GM23338 (cell line): ENCODE measurements around the gene KCNB1. TPM values are rescaled to one million over a fixed set of nuclear protein-coding genes. Genes with fewer than 3 reads are reported as not detected.

Experiments
- ATAC-seq: fragments of 200-7000 bp; cut with Tn5 transposase; 3 replicates; pipeline ENCODE4 v1.9.1; 2020
- DNase-seq: peaks from one replicate; pipeline ENCODE4 v3.0.0-alpha.2; 2015; ENCODE audit warnings: low spot score
- H2AFZ ChIP-seq: fragments of 200-600 bp; sonication (generic); 2 replicates; pipeline ENCODE4 v1.8.0; 2016; ENCODE audit warnings: antibody characterized with exemption, mild to moderate bottlenecking, moderate library complexity
- H3F3A ChIP-seq: fragments of 200-600 bp; sonication (generic); replicated peaks from 2 replicates; pipeline ENCODE4 v1.8.0; 2017; ENCODE audit warnings: antibody characterized with exemption, mixed run types, low read depth
- H3K27ac ChIP-seq: fragments of 200-600 bp; sonication (generic); 2 replicates; pipeline ENCODE4 v1.6.1; 2016; ENCODE audit warnings: low read depth
- H3K27me3 ChIP-seq: fragments of 200-600 bp; sonication (generic); 2 replicates; pipeline ENCODE4 v1.8.0; 2016; ENCODE audit warnings: mild to moderate bottlenecking, mixed run types, moderate library complexity; ENCODE audit not compliant: insufficient read depth
- H3K36me3 ChIP-seq: fragments of 200-600 bp; sonication (generic); 2 replicates; pipeline ENCODE4 v1.8.0; 2016; ENCODE audit warnings: mild to moderate bottlenecking; ENCODE audit not compliant: insufficient read depth
- H3K4me1 ChIP-seq: fragments of 200-600 bp; sonication (generic); 2 replicates; pipeline ENCODE4 v1.8.0; 2016; ENCODE audit warnings: mild to moderate bottlenecking, moderate library complexity; ENCODE audit not compliant: insufficient read depth
- H3K4me2 ChIP-seq: fragments of 200-600 bp; sonication (generic); 2 replicates; pipeline ENCODE4 v1.7.1; 2017; ENCODE audit warnings: mixed run types
- H3K4me3 ChIP-seq: fragments of 200-600 bp; sonication (generic); 2 replicates; pipeline ENCODE4 v1.6.1; 2016; ENCODE audit warnings: mixed run types
- H3K79me2 ChIP-seq: fragments of 200-600 bp; sonication (generic); replicated peaks from 2 replicates; pipeline ENCODE4 v1.8.0; 2017; ENCODE audit warnings: mild to moderate bottlenecking; ENCODE audit not compliant: insufficient read depth
- H3K9me2 ChIP-seq: fragments of 200-600 bp; sonication (generic); 2 replicates; pipeline ENCODE4 v1.8.0; 2017; ENCODE audit not compliant: insufficient read depth
- H4K20me1 ChIP-seq: fragments of 200-600 bp; sonication (generic); replicated peaks from 2 replicates; pipeline ENCODE4 v1.8.0; 2017; ENCODE audit warnings: mild to moderate bottlenecking; ENCODE audit not compliant: insufficient read depth
- H3K27ac Mint-ChIP-seq: 2 replicates; pipeline ENCODE4 v1.8.0; 2020; ENCODE audit warnings: inconsistent platforms, mild to moderate bottlenecking, moderate library complexity, mixed read lengths
- H3K27me3 Mint-ChIP-seq: 3 replicates; pipeline ENCODE4 v1.8.0; 2022; ENCODE audit warnings: low read depth, mild to moderate bottlenecking, moderate library complexity, mixed read lengths, inconsistent platforms; ENCODE audit not compliant: insufficient read depth, poor library complexity
- H3K36me3 Mint-ChIP-seq: 3 replicates; pipeline ENCODE4 v1.8.0; 2021; ENCODE audit warnings: low read depth, mild to moderate bottlenecking, inconsistent platforms, moderate library complexity, mixed read lengths
- H3K4me1 Mint-ChIP-seq: 3 replicates; pipeline ENCODE4 v1.8.0; 2020; ENCODE audit warnings: mild to moderate bottlenecking, inconsistent platforms, mixed read lengths
- H3K4me3 Mint-ChIP-seq: 3 replicates; pipeline ENCODE4 v1.8.0; 2021; ENCODE audit warnings: moderate library complexity, mild to moderate bottlenecking, inconsistent platforms, mixed read lengths
- H3K9me3 Mint-ChIP-seq: 3 replicates; pipeline ENCODE4 v1.8.0; 2020; ENCODE audit warnings: moderate library complexity, mild to moderate bottlenecking, inconsistent platforms, mixed read lengths
- EZH2phosphoT487 ChIP-seq: fragments of 200-600 bp; sonication (generic); IDR thresholded peaks from one replicate; pipeline ENCODE4 v1.8.1; 2018; ENCODE audit warnings: antibody characterized with exemption; ENCODE audit not compliant: unreplicated experiment
- JUNB ChIP-seq: IDR thresholded peaks from one replicate; pipeline ENCODE4 v1.6.1; 2016; ENCODE audit warnings: antibody characterized with exemption; ENCODE audit not compliant: unreplicated experiment
- NANOG ChIP-seq: IDR thresholded peaks from 2 replicates; pipeline ENCODE4 v1.6.1; 2016; ENCODE audit warnings: antibody characterized with exemption, borderline replicate concordance
- POLR2AphosphoS5 ChIP-seq: IDR thresholded peaks from 2 replicates; pipeline ENCODE4 v1.6.1; 2016; ENCODE audit warnings: antibody characterized with exemption, low read depth
- STAT1 ChIP-seq: IDR thresholded peaks from one replicate; pipeline ENCODE4 v1.6.1; 2016; ENCODE audit warnings: antibody characterized with exemption; ENCODE audit not compliant: unreplicated experiment
- ZNF331 ChIP-seq: fragments of 250-450 bp; sonication (Bioruptor Pico); IDR thresholded peaks from 2 replicates; pipeline ENCODE4 v1.5.0; 2020; ENCODE audit warnings: low read depth, mild to moderate bottlenecking, moderate library complexity
- polyA plus RNA-seq: library from polyadenylated mRNA; unstranded; fragments of >200 nt; fragmentation: Nextera tagmentation; extraction: Ambion mirVana; gene quantifications from 2 replicates; pipeline ENCODE4 v1.2.1, GENCODE V29; 2016
- total RNA-seq: library from RNA; depleted of rRNA; stranded (reverse); fragments of >200 nt; shearing (Covaris generic); gene quantifications from 2 replicates; pipeline ENCODE4 v1.2.3, GENCODE V29; 2014
- TF ChIP-seq, protein P1 (sequence below): IDR thresholded peaks from 2 replicates; pipeline ENCODE4 v1.6.1; 2016; ENCODE audit warnings: antibody characterized with exemption
- TF ChIP-seq, protein P2 (sequence below): IDR thresholded peaks from one replicate; pipeline ENCODE4 v1.6.1; 2018; ENCODE audit warnings: antibody characterized with exemption; ENCODE audit not compliant: unreplicated experiment
- TF ChIP-seq, protein P3 (sequence below): fragments of 250-450 bp; sonication (Bioruptor Pico); IDR thresholded peaks from 2 replicates; pipeline ENCODE4 v1.5.0; 2020; ENCODE audit warnings: mild to moderate bottlenecking, moderate library complexity
- TF ChIP-seq, protein P4 (sequence below), 2 experiments: fragments of 200-600 bp in 1 of 2; sonication (generic) in 1 of 2; conservative IDR thresholded peaks; 2 replicates each; pipeline versions ENCODE4 v1.5.1 to v1.6.1; 2016 to 2017; ENCODE audit warnings: antibody characterized with exemption in 2 of 2, low read depth in 2 of 2, mild to moderate bottlenecking in 2 of 2, moderate library complexity in 1 of 2

KCNB1 gene
- total and polyA plus RNA-seq, 2 experiments from 2014 or later, result 0.28 to 0.29 TPM

DNA sequence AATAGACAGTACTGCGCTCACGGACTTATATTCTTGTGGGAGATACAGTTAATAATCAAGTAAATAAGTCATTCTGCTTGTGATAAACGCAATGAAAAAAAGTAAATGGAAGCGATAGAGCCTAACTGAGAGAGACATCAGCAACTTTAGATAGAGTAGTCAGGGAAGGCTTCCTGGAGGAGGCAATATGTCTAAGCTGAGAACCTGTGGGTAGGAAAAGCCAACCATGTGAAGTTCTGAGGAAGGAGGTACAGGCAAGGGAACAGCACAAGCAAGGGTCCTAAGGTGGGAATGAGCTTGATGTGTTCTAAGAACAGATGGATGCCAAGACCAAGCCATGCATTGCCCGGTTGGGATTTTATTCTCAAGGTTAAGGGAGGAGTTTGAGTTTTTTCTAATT, 7.2 kb upstream of the KCNB1 start:
- Histone ChIP-seq H3K27me3 (peaks cover 17% of the 10 kb centered on the region), H3K27ac (no peak overlapping the region), H3K4me3 (no peak overlapping the region), H3K9me2 (no peaks in the 10 kb centered on the region), H3K4me1 (no peaks in the 10 kb centered on the region), H2AFZ (no peak overlapping the region), H3F3A (no peaks in the 10 kb centered on the region), H4K20me1 (no peaks in the 10 kb centered on the region; the same call in 1 of the 2 replicates), H3K79me2 (no peaks in the 10 kb centered on the region), H3K4me2 (no peak overlapping the region), H3K36me3 (no peaks in the 10 kb centered on the region)
- no peaks in the 10 kb centered on the region for H3K36me3 Mint-ChIP-seq
- peaks cover 2% of the 10 kb centered on the region; the same call in 1 of the 3 replicates for H3K4me1 Mint-ChIP-seq
- ATAC-seq (no peak), DNase-seq (no peak)
- no peak overlapping the region for H3K4me3 Mint-ChIP-seq
- no peak for TF ChIP-seq EZH2phosphoT487
- no peak for TF ChIP-seq POLR2AphosphoS5
- TF ChIP-seq STAT1, result no peak
- TF ChIP-seq, protein P1, sequence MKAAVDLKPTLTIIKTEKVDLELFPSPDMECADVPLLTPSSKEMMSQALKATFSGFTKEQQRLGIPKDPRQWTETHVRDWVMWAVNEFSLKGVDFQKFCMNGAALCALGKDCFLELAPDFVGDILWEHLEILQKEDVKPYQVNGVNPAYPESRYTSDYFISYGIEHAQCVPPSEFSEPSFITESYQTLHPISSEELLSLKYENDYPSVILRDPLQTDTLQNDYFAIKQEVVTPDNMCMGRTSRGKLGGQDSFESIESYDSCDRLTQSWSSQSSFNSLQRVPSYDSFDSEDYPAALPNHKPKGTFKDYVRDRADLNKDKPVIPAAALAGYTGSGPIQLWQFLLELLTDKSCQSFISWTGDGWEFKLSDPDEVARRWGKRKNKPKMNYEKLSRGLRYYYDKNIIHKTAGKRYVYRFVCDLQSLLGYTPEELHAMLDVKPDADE, result no peak
- TF ChIP-seq, protein P2, sequence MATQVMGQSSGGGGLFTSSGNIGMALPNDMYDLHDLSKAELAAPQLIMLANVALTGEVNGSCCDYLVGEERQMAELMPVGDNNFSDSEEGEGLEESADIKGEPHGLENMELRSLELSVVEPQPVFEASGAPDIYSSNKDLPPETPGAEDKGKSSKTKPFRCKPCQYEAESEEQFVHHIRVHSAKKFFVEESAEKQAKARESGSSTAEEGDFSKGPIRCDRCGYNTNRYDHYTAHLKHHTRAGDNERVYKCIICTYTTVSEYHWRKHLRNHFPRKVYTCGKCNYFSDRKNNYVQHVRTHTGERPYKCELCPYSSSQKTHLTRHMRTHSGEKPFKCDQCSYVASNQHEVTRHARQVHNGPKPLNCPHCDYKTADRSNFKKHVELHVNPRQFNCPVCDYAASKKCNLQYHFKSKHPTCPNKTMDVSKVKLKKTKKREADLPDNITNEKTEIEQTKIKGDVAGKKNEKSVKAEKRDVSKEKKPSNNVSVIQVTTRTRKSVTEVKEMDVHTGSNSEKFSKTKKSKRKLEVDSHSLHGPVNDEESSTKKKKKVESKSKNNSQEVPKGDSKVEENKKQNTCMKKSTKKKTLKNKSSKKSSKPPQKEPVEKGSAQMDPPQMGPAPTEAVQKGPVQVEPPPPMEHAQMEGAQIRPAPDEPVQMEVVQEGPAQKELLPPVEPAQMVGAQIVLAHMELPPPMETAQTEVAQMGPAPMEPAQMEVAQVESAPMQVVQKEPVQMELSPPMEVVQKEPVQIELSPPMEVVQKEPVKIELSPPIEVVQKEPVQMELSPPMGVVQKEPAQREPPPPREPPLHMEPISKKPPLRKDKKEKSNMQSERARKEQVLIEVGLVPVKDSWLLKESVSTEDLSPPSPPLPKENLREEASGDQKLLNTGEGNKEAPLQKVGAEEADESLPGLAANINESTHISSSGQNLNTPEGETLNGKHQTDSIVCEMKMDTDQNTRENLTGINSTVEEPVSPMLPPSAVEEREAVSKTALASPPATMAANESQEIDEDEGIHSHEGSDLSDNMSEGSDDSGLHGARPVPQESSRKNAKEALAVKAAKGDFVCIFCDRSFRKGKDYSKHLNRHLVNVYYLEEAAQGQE, result no peak
- TF ChIP-seq JUNB, result no peak
- TF ChIP-seq ZNF331 (CRISPR knock-in tag), result no peak
- TF ChIP-seq NANOG, result no peak
- H3K27me3 Mint-ChIP-seq, result peaks cover 6% of the 10 kb centered on the region
- no peak overlapping the region for H3K27ac Mint-ChIP-seq
- H3K9me3 Mint-ChIP-seq, result peaks cover 9% of the 10 kb centered on the region; the same call in 1 of the 3 replicates

DNA sequence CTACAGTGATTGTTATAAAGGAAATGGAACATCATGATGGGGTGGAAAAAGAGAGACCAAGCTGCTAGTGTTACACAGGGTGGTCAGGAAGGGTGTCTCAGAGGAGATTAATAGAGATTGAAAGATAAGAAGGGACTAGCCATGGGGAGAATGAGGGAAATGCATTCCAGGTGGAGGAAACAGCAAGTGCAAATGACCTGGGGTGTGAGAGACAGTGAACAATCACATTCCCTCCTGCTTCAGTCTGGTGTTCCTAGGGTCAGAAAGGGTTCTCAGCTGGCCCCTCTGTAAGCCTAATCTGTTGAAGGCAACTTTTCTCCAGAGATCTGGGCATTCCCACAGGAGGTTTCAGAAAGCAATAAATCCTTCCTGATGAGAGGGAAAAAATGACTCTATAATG, 3.6 kb upstream of the KCNB1 start:
- peaks cover 23% of the 10 kb centered on the region for H3K27me3 Mint-ChIP-seq
- no peak for ATAC-seq

More for the DNA sequence above, 3.6 kb upstream of the KCNB1 start:
- peaks cover 5% of the 10 kb centered on the region; the same call in 1 of the 3 replicates for H3K36me3 Mint-ChIP-seq
- H3K79me2 ChIP-seq, result no peaks in the 10 kb centered on the region
- H3K4me2 ChIP-seq, result no peak overlapping the region
- no peaks in the 10 kb centered on the region for H3K9me2 ChIP-seq
- H3K4me1 Mint-ChIP-seq, result peaks cover 14% of the 10 kb centered on the region; the same call in 2 of the 3 replicates
- no peak overlapping the region for H3K27ac ChIP-seq
- H3K27ac Mint-ChIP-seq, result no peak overlapping the region
- peaks cover 9% of the 10 kb centered on the region; the same call in 2 of the 3 replicates for H3K9me3 Mint-ChIP-seq
- H3K4me3 Mint-ChIP-seq, result no peak overlapping the region
- no peak overlapping the region for H2AFZ ChIP-seq
- H3K27me3 ChIP-seq, result peaks cover 40% of the 10 kb centered on the region
- no peaks in the 10 kb centered on the region for H3K4me1 ChIP-seq
- DNase-seq, result no peak
- H3K4me3 ChIP-seq, result no peak overlapping the region
- TF ChIP-seq, protein P3, sequence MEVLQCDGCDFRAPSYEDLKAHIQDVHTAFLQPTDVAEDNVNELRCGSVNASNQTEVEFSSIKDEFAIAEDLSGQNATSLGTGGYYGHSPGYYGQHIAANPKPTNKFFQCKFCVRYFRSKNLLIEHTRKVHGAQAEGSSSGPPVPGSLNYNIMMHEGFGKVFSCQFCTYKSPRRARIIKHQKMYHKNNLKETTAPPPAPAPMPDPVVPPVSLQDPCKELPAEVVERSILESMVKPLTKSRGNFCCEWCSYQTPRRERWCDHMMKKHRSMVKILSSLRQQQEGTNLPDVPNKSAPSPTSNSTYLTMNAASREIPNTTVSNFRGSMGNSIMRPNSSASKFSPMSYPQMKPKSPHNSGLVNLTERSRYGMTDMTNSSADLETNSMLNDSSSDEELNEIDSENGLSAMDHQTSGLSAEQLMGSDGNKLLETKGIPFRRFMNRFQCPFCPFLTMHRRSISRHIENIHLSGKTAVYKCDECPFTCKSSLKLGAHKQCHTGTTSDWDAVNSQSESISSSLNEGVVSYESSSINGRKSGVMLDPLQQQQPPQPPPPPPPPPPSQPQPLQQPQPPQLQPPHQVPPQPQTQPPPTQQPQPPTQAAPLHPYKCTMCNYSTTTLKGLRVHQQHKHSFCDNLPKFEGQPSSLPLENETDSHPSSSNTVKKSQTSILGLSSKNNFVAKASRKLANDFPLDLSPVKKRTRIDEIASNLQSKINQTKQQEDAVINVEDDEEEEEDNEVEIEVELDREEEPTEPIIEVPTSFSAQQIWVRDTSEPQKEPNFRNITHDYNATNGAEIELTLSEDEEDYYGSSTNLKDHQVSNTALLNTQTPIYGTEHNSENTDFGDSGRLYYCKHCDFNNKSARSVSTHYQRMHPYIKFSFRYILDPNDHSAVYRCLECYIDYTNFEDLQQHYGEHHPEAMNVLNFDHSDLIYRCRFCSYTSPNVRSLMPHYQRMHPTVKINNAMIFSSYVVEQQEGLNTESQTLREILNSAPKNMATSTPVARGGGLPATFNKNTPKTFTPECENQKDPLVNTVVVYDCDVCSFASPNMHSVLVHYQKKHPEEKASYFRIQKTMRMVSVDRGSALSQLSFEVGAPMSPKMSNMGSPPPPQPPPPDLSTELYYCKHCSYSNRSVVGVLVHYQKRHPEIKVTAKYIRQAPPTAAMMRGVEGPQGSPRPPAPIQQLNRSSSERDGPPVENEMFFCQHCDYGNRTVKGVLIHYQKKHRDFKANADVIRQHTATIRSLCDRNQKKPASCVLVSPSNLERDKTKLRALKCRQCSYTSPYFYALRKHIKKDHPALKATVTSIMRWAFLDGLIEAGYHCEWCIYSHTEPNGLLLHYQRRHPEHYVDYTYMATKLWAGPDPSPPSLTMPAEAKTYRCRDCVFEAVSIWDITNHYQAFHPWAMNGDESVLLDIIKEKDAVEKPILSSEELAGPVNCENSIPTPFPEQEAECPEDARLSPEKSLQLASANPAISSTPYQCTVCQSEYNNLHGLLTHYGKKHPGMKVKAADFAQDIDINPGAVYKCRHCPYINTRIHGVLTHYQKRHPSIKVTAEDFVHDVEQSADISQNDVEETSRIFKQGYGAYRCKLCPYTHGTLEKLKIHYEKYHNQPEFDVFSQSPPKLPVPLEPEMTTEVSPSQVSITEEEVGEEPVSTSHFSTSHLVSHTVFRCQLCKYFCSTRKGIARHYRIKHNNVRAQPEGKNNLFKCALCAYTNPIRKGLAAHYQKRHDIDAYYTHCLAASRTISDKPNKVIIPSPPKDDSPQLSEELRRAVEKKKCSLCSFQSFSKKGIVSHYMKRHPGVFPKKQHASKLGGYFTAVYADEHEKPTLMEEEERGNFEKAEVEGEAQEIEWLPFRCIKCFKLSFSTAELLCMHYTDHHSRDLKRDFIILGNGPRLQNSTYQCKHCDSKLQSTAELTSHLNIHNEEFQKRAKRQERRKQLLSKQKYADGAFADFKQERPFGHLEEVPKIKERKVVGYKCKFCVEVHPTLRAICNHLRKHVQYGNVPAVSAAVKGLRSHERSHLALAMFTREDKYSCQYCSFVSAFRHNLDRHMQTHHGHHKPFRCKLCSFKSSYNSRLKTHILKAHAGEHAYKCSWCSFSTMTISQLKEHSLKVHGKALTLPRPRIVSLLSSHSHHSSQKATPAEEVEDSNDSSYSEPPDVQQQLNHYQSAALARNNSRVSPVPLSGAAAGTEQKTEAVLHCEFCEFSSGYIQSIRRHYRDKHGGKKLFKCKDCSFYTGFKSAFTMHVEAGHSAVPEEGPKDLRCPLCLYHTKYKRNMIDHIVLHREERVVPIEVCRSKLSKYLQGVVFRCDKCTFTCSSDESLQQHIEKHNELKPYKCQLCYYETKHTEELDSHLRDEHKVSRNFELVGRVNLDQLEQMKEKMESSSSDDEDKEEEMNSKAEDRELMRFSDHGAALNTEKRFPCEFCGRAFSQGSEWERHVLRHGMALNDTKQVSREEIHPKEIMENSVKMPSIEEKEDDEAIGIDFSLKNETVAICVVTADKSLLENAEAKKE (CRISPR knock-in tag), result no peak
- TF ChIP-seq, protein P4, sequence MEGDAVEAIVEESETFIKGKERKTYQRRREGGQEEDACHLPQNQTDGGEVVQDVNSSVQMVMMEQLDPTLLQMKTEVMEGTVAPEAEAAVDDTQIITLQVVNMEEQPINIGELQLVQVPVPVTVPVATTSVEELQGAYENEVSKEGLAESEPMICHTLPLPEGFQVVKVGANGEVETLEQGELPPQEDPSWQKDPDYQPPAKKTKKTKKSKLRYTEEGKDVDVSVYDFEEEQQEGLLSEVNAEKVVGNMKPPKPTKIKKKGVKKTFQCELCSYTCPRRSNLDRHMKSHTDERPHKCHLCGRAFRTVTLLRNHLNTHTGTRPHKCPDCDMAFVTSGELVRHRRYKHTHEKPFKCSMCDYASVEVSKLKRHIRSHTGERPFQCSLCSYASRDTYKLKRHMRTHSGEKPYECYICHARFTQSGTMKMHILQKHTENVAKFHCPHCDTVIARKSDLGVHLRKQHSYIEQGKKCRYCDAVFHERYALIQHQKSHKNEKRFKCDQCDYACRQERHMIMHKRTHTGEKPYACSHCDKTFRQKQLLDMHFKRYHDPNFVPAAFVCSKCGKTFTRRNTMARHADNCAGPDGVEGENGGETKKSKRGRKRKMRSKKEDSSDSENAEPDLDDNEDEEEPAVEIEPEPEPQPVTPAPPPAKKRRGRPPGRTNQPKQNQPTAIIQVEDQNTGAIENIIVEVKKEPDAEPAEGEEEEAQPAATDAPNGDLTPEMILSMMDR (conservative IDR thresholded peaks at IDR 0.05; ENCODE audit: low read depth in 2 of 2), result no peak
- no peaks in the 10 kb centered on the region; the same call in 1 of the 2 replicates for H4K20me1 ChIP-seq
- no peaks in the 10 kb centered on the region for H3F3A ChIP-seq
- no peaks in the 10 kb centered on the region for H3K36me3 ChIP-seq
